Measurements from ENCODE around the gene ATP10B. TPM values are rescaled to one million over a fixed set of nuclear protein-coding genes. Genes with fewer than 3 reads are reported as not detected.
A peak's percentile ranks its signal among the peaks of the same experiment; 100 is the strongest.

ATP10B gene
- total RNA-seq, 6 experiments from 2014 or later: not detected

DNA sequence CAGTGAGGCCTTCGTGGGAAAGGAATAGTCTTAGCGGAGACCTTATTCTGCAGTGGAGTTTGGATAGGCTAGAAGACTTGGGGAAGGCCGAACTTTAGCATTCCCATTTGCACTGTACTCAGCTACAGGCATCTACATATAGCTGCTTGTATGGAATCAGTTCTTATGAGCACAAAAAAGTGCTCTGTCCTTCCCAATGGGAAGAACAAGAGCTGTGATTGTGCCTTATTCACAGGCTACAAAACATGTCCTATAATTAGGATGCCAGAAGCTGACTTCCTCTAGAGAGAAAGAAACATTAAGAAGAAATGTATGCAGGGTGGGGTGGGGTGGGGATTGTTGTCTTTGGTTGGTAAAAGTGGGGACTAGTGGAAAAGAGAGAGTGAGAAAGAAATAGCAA, 154.7 kb downstream of the ATP10B start:
- DNase-seq: no peak
- H3K36me3 Mint-ChIP-seq (ENCODE audit: low read depth): no peaks in the 10 kb centered on the region
- H3K4me3 Mint-ChIP-seq: no peak overlapping the region
- H3K4me1 Mint-ChIP-seq (ENCODE audit: low read depth): no peaks in the 10 kb centered on the region
- no peaks in the 10 kb centered on the region for H3K27me3 Mint-ChIP-seq (ENCODE audit: insufficient read depth)
- TF ChIP-seq, protein P1, sequence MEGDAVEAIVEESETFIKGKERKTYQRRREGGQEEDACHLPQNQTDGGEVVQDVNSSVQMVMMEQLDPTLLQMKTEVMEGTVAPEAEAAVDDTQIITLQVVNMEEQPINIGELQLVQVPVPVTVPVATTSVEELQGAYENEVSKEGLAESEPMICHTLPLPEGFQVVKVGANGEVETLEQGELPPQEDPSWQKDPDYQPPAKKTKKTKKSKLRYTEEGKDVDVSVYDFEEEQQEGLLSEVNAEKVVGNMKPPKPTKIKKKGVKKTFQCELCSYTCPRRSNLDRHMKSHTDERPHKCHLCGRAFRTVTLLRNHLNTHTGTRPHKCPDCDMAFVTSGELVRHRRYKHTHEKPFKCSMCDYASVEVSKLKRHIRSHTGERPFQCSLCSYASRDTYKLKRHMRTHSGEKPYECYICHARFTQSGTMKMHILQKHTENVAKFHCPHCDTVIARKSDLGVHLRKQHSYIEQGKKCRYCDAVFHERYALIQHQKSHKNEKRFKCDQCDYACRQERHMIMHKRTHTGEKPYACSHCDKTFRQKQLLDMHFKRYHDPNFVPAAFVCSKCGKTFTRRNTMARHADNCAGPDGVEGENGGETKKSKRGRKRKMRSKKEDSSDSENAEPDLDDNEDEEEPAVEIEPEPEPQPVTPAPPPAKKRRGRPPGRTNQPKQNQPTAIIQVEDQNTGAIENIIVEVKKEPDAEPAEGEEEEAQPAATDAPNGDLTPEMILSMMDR (IDR thresholded peaks at IDR 0.05): no peak
- H3K9me3 Mint-ChIP-seq: peaks cover 12% of the 10 kb centered on the region; the same call in 1 of the 2 replicates
- H3K27ac Mint-ChIP-seq: no peak overlapping the region

DNA sequence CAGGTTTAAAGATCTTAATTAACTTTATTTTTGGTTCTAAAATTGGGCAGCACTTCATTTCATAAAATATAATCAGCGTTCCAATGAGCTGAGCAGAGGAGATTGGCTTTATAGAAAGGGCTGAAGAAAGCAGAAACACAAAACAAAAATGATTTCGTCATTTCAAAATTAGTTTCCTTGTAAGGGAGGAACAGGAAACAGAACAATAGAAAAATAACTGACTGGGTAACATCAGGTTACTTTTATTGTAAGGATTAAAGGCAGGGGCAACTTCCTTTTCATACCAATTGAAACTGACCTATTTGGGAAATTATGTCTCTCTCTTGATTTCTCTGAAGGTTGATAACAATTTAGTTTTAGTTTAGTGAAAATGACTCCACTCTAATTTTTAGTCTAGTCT, 157.1 kb downstream of the ATP10B start:
- TF ChIP-seq, protein P1 (IDR thresholded peaks at IDR 0.05): no peak
- Mint-ChIP-seq H3K27me3 (ENCODE audit: insufficient read depth) (no peaks in the 10 kb centered on the region; the same call in 1 of the 2 replicates), H3K4me3 (no peak overlapping the region), H3K36me3 (ENCODE audit: low read depth) (no peaks in the 10 kb centered on the region), H3K27ac (no peak overlapping the region), H3K9me3 (peaks cover 12% of the 10 kb centered on the region; the same call in 1 of the 2 replicates), H3K4me1 (ENCODE audit: low read depth) (no peaks in the 10 kb centered on the region)
- DNase-seq: no peak

GRCh38 chr5:160693831-160694465, 158.1 kb downstream of the ATP10B start:
- Mint-ChIP-seq H3K9me3 (peaks cover 12% of the 10 kb centered on the region; the same call in 1 of the 2 replicates), H3K27ac (no peak overlapping the region), H3K4me3 (no peak overlapping the region), H3K27me3 (ENCODE audit: insufficient read depth) (no peaks in the 10 kb centered on the region; the same call in 1 of the 2 replicates), H3K36me3 (ENCODE audit: low read depth) (no peaks in the 10 kb centered on the region), H3K4me1 (ENCODE audit: low read depth) (no peaks in the 10 kb centered on the region)
- TF ChIP-seq, protein P1 (IDR thresholded peaks at IDR 0.05): no peak
- no peak for DNase-seq

- Mint-ChIP-seq H3K27ac (no peak overlapping the region), H3K4me1 (ENCODE audit: low read depth) (no peaks in the 10 kb centered on the region), H3K4me3 (no peak overlapping the region), H3K27me3 (ENCODE audit: insufficient read depth) (no peaks in the 10 kb centered on the region; the same call in 1 of the 2 replicates), H3K36me3 (ENCODE audit: low read depth) (0 out of 2 replicates have a peak, but pooled peaks cover 3% of the 10 kb centered on the region), H3K9me3 (peaks cover 10% of the 10 kb centered on the region)
- TF ChIP-seq, protein P1 (IDR thresholded peaks at IDR 0.05): no peak
- no peak for DNase-seq
Observed at GRCh38 chr5:160692271-160692670, 159.7 kb downstream of the ATP10B start.

- Mint-ChIP-seq H3K27me3 (ENCODE audit: insufficient read depth) (no peaks in the 10 kb centered on the region; the same call in 1 of the 2 replicates), H3K4me3 (no peak overlapping the region), H3K36me3 (ENCODE audit: low read depth) (0 out of 2 replicates have a peak, but pooled peaks cover 3% of the 10 kb centered on the region), H3K4me1 (ENCODE audit: low read depth) (no peaks in the 10 kb centered on the region), H3K9me3 (peaks cover 16% of the 10 kb centered on the region), H3K27ac (no peak overlapping the region)
- DNase-seq: no peak
- TF ChIP-seq, protein P1 (IDR thresholded peaks at IDR 0.05): peak; percentile 19; the same call in 1 of the 2 replicates
Observed at GRCh38 chr5:160685695-160686094, 166.3 kb downstream of the ATP10B start.

Data from HFFc6 (cell line).